Gastroesophageal sphincter (tissue), 4 donors: ENCODE results near the gene DAB1. TPM values are rescaled to one million over a fixed set of nuclear protein-coding genes. Genes with fewer than 3 reads are reported as not detected.

Source experiments
- ATAC-seq: fragments of 150-250 bp; one replicate; pipeline ENCODE4 v1.9.1; 2016; ENCODE audit warnings: mild to moderate bottlenecking, moderate library complexity
- H3K27ac ChIP-seq, 4 donors: fragments of 200-600 bp; sonication (generic) in 3 of 4; 1 replicate in 3 of 4; 2 replicates in 1 of 4; pipeline ENCODE4 v1.5.1; 2016 to 2019
- H3K27me3 ChIP-seq: fragments of 200-600 bp; sonication (generic); one replicate; pipeline ENCODE4 v1.5.1; 2019
- H3K36me3 ChIP-seq, 2 donors: fragments of 200-600 bp; sonication (generic); one replicate each; pipeline ENCODE4 v1.5.1; 2019; ENCODE audit warnings: control low read depth in 1 of 2
- H3K4me1 ChIP-seq, 3 donors: fragments of 200-600 bp; sonication (generic); 1 replicate in 2 of 3; 2 replicates in 1 of 3; pipeline ENCODE4 v1.5.1; 2016 to 2019; ENCODE audit warnings: control low read depth in 2 of 3
- H3K4me3 ChIP-seq, 2 donors: fragments of 200-600 bp; sonication (generic); one replicate each; pipeline ENCODE4 v1.5.1; 2019; ENCODE audit warnings: mild to moderate bottlenecking in 1 of 2, moderate library complexity in 1 of 2
- H3K9me3 ChIP-seq, 3 donors: fragments of 200-600 bp; sonication (generic); one replicate each; pipeline ENCODE4 v1.5.1; 2017 to 2019; ENCODE audit warnings: control low read depth in 2 of 3
- CTCF ChIP-seq, 4 experiments: fragments of 200-600 bp in 2 of 4; fragments of 450-650 bp in 2 of 4; sonication (generic) in 1 of 4; IDR thresholded peaks; one replicate each; pipeline ENCODE4 v1.5.1; 2017 to 2019; ENCODE audit warnings: antibody characterized with exemption in 4 of 4, mild to moderate bottlenecking in 2 of 4, moderate library complexity in 2 of 4
- EP300 ChIP-seq: sonication (generic); formaldehyde crosslinking; IDR thresholded peaks from one replicate; pipeline ENCODE4 v1.6.1; 2017; ENCODE audit warnings: antibody characterized with exemption, mild to moderate bottlenecking
- POLR2A ChIP-seq, 2 donors: fragments of 450-650 bp; IDR thresholded peaks; one replicate each; pipeline ENCODE4 v1.6.1; 2017; ENCODE audit warnings: antibody characterized with exemption in 2 of 2, mild to moderate bottlenecking in 2 of 2, moderate library complexity in 1 of 2
- POLR2AphosphoS5 ChIP-seq: sonication (generic); formaldehyde crosslinking; IDR thresholded peaks from one replicate; pipeline ENCODE4 v1.6.1; 2017; ENCODE audit warnings: antibody characterized with exemption
- WGBS, 2 donors: methylation state at CpG; one replicate each; pipeline ENCODE4 v1.1.5; 2018; ENCODE audit warnings: low coverage in 1 of 2; 5-methylcytosine and 5-hydroxymethylcytosine counted together
- total RNA-seq, 4 donors: library from RNA; depleted of rRNA; stranded (reverse); fragments of >200 nt; gene quantifications; one replicate each; pipeline ENCODE4 v1.1.0, GENCODE V29; 2016

Gene DAB1
- total RNA-seq, 4 donors from 2014 or later = 0.47 to 1.6 (median 1.1) TPM

- Histone ChIP-seq H3K4me3 (no peak overlapping the region), H3K9me3 (no peaks in the 10 kb centered on the region), H3K36me3 (no peaks in the 10 kb centered on the region), H3K27me3 (no peaks in the 10 kb centered on the region), H3K4me1 (peaks cover 0 to 11% (median 0%) of the 10 kb centered on the region in 3 donors), H3K27ac (no peak overlapping the region)
- no peak for TF ChIP-seq EP300
- no peak for TF ChIP-seq POLR2A (IDR thresholded peaks at IDR 0.05)
- TF ChIP-seq POLR2AphosphoS5 = no peak
- no peak for TF ChIP-seq CTCF (IDR thresholded peaks at IDR 0.05)
- ATAC-seq = no peak
- 40 to 64% methylated on average over 1 of the region's 1 CpG for WGBS, 2 donors
These were observed 260.1 kb downstream of the DAB1 start for GRCh38 chr1:57163789-57164188.

GRCh38 chr1:57163325-57163724, 260.5 kb downstream of the DAB1 start:
- peaks cover 0 to 11% (median 0%) of the 10 kb centered on the region in 3 donors for H3K4me1 ChIP-seq
- no peaks in the 10 kb centered on the region for H3K27me3 ChIP-seq
- TF ChIP-seq POLR2AphosphoS5 (no peak), EP300 (no peak), CTCF (IDR thresholded peaks at IDR 0.05) (no peak), POLR2A (IDR thresholded peaks at IDR 0.05) (no peak)
- H3K9me3 ChIP-seq = no peaks in the 10 kb centered on the region
- ATAC-seq = no peak
- H3K27ac ChIP-seq = no peak overlapping the region
- 77 to 87% methylated on average over 4 to 5 of the region's 5 CpGs for WGBS, 2 donors
- H3K36me3 ChIP-seq = no peaks in the 10 kb centered on the region
- no peak overlapping the region for H3K4me3 ChIP-seq

GRCh38 chr1:57162607-57163261, 261.1 kb downstream of the DAB1 start:
- 30 to 63% methylated on average over 1 to 4 of the region's 4 CpGs for WGBS, 2 donors
- Histone ChIP-seq H3K36me3 (no peaks in the 10 kb centered on the region), H3K27ac (no peak overlapping the region), H3K9me3 (no peaks in the 10 kb centered on the region), H3K4me3 (no peak overlapping the region), H3K4me1 (peaks cover 0 to 11% (median 0%) of the 10 kb centered on the region in 3 donors), H3K27me3 (no peaks in the 10 kb centered on the region)
- no peak for TF ChIP-seq POLR2AphosphoS5
- TF ChIP-seq EP300 = no peak
- TF ChIP-seq POLR2A (IDR thresholded peaks at IDR 0.05) = no peak
- no peak for TF ChIP-seq CTCF (IDR thresholded peaks at IDR 0.05)
- no peak for ATAC-seq

GRCh38 chr1:57160594-57160993, 263.3 kb downstream of the DAB1 start:
- Histone ChIP-seq H3K36me3 (no peaks in the 10 kb centered on the region), H3K4me1 (peaks cover 0 to 11% (median 0%) of the 10 kb centered on the region in 3 donors), H3K4me3 (no peak overlapping the region), H3K27ac (no peak overlapping the region), H3K9me3 (no peaks in the 10 kb centered on the region), H3K27me3 (no peaks in the 10 kb centered on the region)
- WGBS, 2 donors = 86 to 93% methylated on average over 3 to 4 of the region's 4 CpGs
- TF ChIP-seq POLR2AphosphoS5 (no peak), CTCF (IDR thresholded peaks at IDR 0.05) (no peak)
- ATAC-seq = no peak

GRCh38 chr1:57158604-57158998, 265.3 kb downstream of the DAB1 start:
- ATAC-seq = no peak
- WGBS, 2 donors = 43 to 80% methylated on average over 1 of the region's 1 CpG
- TF ChIP-seq POLR2AphosphoS5 (no peak), EP300 (no peak), CTCF (IDR thresholded peaks at IDR 0.05) (no peak), POLR2A (IDR thresholded peaks at IDR 0.05) (no peak)

More at GRCh38 chr1:57158604-57158998, 265.3 kb downstream of the DAB1 start:
- Histone ChIP-seq H3K9me3 (no peaks in the 10 kb centered on the region), H3K27me3 (no peaks in the 10 kb centered on the region), H3K27ac (no peak overlapping the region), H3K36me3 (no peaks in the 10 kb centered on the region), H3K4me3 (no peak overlapping the region), H3K4me1 (peaks cover 0 to 8% (median 0%) of the 10 kb centered on the region in 3 donors)
